Trophoblast cell (in vitro differentiated cells and primary cell): ENCODE results near the gene PLIN4.

Source experiments
- DNase-seq, 2 donors: peaks; one replicate each; pipeline ENCODE4 v3.0.0-alpha.2; 2016
- H2AFZ ChIP-seq: 2 replicates; pipeline ENCODE4 v1.6.1; 2013; ENCODE audit warnings: low read length, moderate library complexity, mild to moderate bottlenecking; ENCODE audit not compliant: insufficient read depth, poor library complexity
- H2AK5ac ChIP-seq: 2 replicates; pipeline ENCODE4 v1.6.1; 2013; ENCODE audit warnings: mild to moderate bottlenecking, low read length
- H2BK120ac ChIP-seq: 2 replicates; pipeline ENCODE4 v1.6.1; 2013; ENCODE audit warnings: low read length, mild to moderate bottlenecking, moderate library complexity; ENCODE audit not compliant: insufficient read depth, poor library complexity
- H2BK12ac ChIP-seq: 2 replicates; pipeline ENCODE4 v1.6.1; 2013; ENCODE audit warnings: mild to moderate bottlenecking, low read length, moderate library complexity
- H2BK5ac ChIP-seq: 2 replicates; pipeline ENCODE4 v1.6.1; 2013; ENCODE audit warnings: low read length, low read depth, moderate library complexity, mild to moderate bottlenecking; ENCODE audit not compliant: poor library complexity
- H3K14ac ChIP-seq: 2 replicates; pipeline ENCODE4 v1.6.1; 2013; ENCODE audit warnings: mild to moderate bottlenecking, low read length
- H3K18ac ChIP-seq: 2 replicates; pipeline ENCODE4 v1.6.1; 2013; ENCODE audit warnings: mild to moderate bottlenecking, low read length
- H3K23ac ChIP-seq: 2 replicates; pipeline ENCODE4 v1.6.1; 2013; ENCODE audit warnings: low read length
- H3K27ac ChIP-seq: 2 replicates; pipeline ENCODE4 v1.5.1; 2013; ENCODE audit warnings: low read depth, mild to moderate bottlenecking, inconsistent platforms, low read length, moderate library complexity
- H3K27me3 ChIP-seq: 2 replicates; pipeline ENCODE4 v1.6.1; 2013; ENCODE audit warnings: inconsistent platforms, mild to moderate bottlenecking, low read length, moderate library complexity; ENCODE audit not compliant: insufficient read depth
- H3K36me3 ChIP-seq, 2 experiments: 1 replicate in 1 of 2; 2 replicates in 1 of 2; pipeline ENCODE4 v1.6.1; 2013; ENCODE audit warnings: low read length in 2 of 2, mild to moderate bottlenecking in 2 of 2, moderate library complexity in 1 of 2; ENCODE audit not compliant: insufficient read depth in 2 of 2, control insufficient read depth in 1 of 2
- H3K4ac ChIP-seq: 2 replicates; pipeline ENCODE4 v1.6.1; 2013; ENCODE audit warnings: low read depth, mild to moderate bottlenecking, low read length, moderate library complexity
- H3K4me1 ChIP-seq, 2 experiments: 1 replicate in 1 of 2; 2 replicates in 1 of 2; pipeline ENCODE4 v1.6.1; 2013; ENCODE audit warnings: low read length in 2 of 2, mild to moderate bottlenecking in 2 of 2, moderate library complexity in 1 of 2; ENCODE audit not compliant: insufficient read depth in 2 of 2, control insufficient read depth in 1 of 2
- H3K4me2 ChIP-seq: 2 replicates; pipeline ENCODE4 v1.6.1; 2013; ENCODE audit warnings: inconsistent platforms, mild to moderate bottlenecking, low read length, moderate library complexity
- H3K4me3 ChIP-seq: 2 replicates; pipeline ENCODE4 v1.5.1; 2013; ENCODE audit warnings: mild to moderate bottlenecking, low read depth, low read length, inconsistent platforms
- H3K79me1 ChIP-seq: one replicate; pipeline ENCODE4 v1.6.1; 2013; ENCODE audit warnings: low read length
- H3K79me2 ChIP-seq: 2 replicates; pipeline ENCODE4 v1.6.1; 2013; ENCODE audit warnings: low read length, mild to moderate bottlenecking; ENCODE audit not compliant: control insufficient read depth, insufficient read depth, poor library complexity
- H3K9ac ChIP-seq: 2 replicates; pipeline ENCODE4 v1.6.1; 2013; ENCODE audit warnings: mild to moderate bottlenecking, low read length
- H3K9me3 ChIP-seq: 2 replicates; pipeline ENCODE4 v1.6.1; 2013; ENCODE audit warnings: low read depth, mild to moderate bottlenecking, control low read depth, inconsistent platforms, low read length; ENCODE audit not compliant: insufficient read depth
- H4K12ac ChIP-seq: 2 replicates; pipeline ENCODE4 v1.6.1; 2013; ENCODE audit warnings: low read depth, mild to moderate bottlenecking, low read length, moderate library complexity
- H4K8ac ChIP-seq: 2 replicates; pipeline ENCODE4 v1.6.1; 2013; ENCODE audit warnings: low read depth, mild to moderate bottlenecking, low read length, moderate library complexity
- H4K91ac ChIP-seq: one replicate; pipeline ENCODE4 v1.6.1; 2013; ENCODE audit warnings: low read depth, mild to moderate bottlenecking, low read length, moderate library complexity
- WGBS: extraction: QIAGEN DNeasy Blood & Tissue Kit; methylation state at CpG from one replicate; pipeline ENCODE4 v1.1.7; 2013; ENCODE audit warnings: missing lambda C conversion rate; ENCODE audit not compliant: insufficient read length, insufficient coverage; ENCODE audit errors: extremely low coverage; 5-methylcytosine and 5-hydroxymethylcytosine counted together

PLIN4 gene

GRCh38 chr19:4524808-4525562, 6.7 kb upstream of the PLIN4 start:
- no peak overlapping the region for H2BK12ac ChIP-seq
- H3K4me2 ChIP-seq = no peak overlapping the region
- no CpG with 5 or more reads among the region's 23 CpGs for WGBS
- no peaks in the 10 kb centered on the region for H3K79me2 ChIP-seq
- H3K18ac ChIP-seq = no peak overlapping the region
- no peak overlapping the region for H3K14ac ChIP-seq
- no peaks in the 10 kb centered on the region for H3K36me3 ChIP-seq
- no peak overlapping the region for H4K91ac ChIP-seq
- H3K23ac ChIP-seq = no peak overlapping the region
- H4K12ac ChIP-seq = no peak overlapping the region
- H4K8ac ChIP-seq = no peak overlapping the region
- H3K27me3 ChIP-seq = no peaks in the 10 kb centered on the region
- no peak overlapping the region for H2BK120ac ChIP-seq
- H3K79me1 ChIP-seq = no peaks in the 10 kb centered on the region
- H2BK5ac ChIP-seq = no peak overlapping the region
- DNase-seq = peak; percentile 36 to 75
- H3K27ac ChIP-seq = no peak overlapping the region
- no peak overlapping the region for H2AFZ ChIP-seq
- no peak overlapping the region for H3K4ac ChIP-seq
- no peak overlapping the region for H2AK5ac ChIP-seq
- H3K9me3 ChIP-seq = no peaks in the 10 kb centered on the region
- peaks cover 1 to 4% of the 10 kb centered on the region in 2 experiments for H3K4me1 ChIP-seq
- no peak overlapping the region for H3K4me3 ChIP-seq
- no peak overlapping the region for H3K9ac ChIP-seq

GRCh38 chr19:4523306-4524110, 5.2 kb upstream of the PLIN4 start:
- Histone ChIP-seq H3K27me3 (no peaks in the 10 kb centered on the region), H3K4ac (no peak overlapping the region), H3K9ac (no peak overlapping the region), H3K36me3 (no peaks in the 10 kb centered on the region), H4K8ac (no peak overlapping the region), H3K79me1 (no peaks in the 10 kb centered on the region), H3K4me3 (no peak overlapping the region), H3K79me2 (no peaks in the 10 kb centered on the region), H4K91ac (no peak overlapping the region), H2AFZ (no peak overlapping the region), H2BK5ac (no peak overlapping the region), H3K27ac (no peak overlapping the region), H3K23ac (no peak overlapping the region), H3K18ac (no peak overlapping the region), H2BK12ac (no peak overlapping the region), H2AK5ac (no peak overlapping the region), H3K4me2 (no peak overlapping the region), H2BK120ac (no peak overlapping the region), H3K9me3 (no peaks in the 10 kb centered on the region), H3K4me1 (peaks cover 4% of the 10 kb centered on the region in 2 experiments), H4K12ac (no peak overlapping the region), H3K14ac (no peak overlapping the region)
- peak in 1 of 2 donors; percentile 62 for DNase-seq
- WGBS = no CpG with 5 or more reads among the region's 53 CpGs

- Histone ChIP-seq H3K14ac (no peak overlapping the region), H2BK5ac (no peak overlapping the region), H3K4me3 (no peak overlapping the region), H4K91ac (no peak overlapping the region), H3K9me3 (no peaks in the 10 kb centered on the region), H3K9ac (no peak overlapping the region), H2AK5ac (no peak overlapping the region), H2BK120ac (no peak overlapping the region), H3K36me3 (no peaks in the 10 kb centered on the region), H2BK12ac (no peak overlapping the region), H3K79me1 (no peaks in the 10 kb centered on the region), H3K27me3 (no peaks in the 10 kb centered on the region), H3K4me1 (peaks cover 4% of the 10 kb centered on the region in 2 experiments), H3K23ac (no peak overlapping the region), H3K18ac (no peak overlapping the region), H3K4ac (no peak overlapping the region), H3K27ac (no peak overlapping the region), H2AFZ (no peak overlapping the region), H4K12ac (no peak overlapping the region), H3K4me2 (no peak overlapping the region), H3K79me2 (no peaks in the 10 kb centered on the region), H4K8ac (no peak overlapping the region)
- DNase-seq = no peak
- WGBS = no CpG with 5 or more reads among the region's 15 CpGs
Observed at GRCh38 chr19:4522291-4523002, 4.2 kb upstream of the PLIN4 start.

- no peak for DNase-seq
- Histone ChIP-seq H3K79me1 (no peaks in the 10 kb centered on the region), H3K4me2 (no peak overlapping the region), H4K91ac (no peak overlapping the region), H3K4ac (no peak overlapping the region), H3K4me3 (no peak overlapping the region), H3K79me2 (no peaks in the 10 kb centered on the region), H2AFZ (no peak overlapping the region), H3K9me3 (no peaks in the 10 kb centered on the region), H3K9ac (no peak overlapping the region), H3K36me3 (no peaks in the 10 kb centered on the region), H2BK12ac (no peak overlapping the region), H3K4me1 (peaks cover 4% of the 10 kb centered on the region in 2 experiments), H3K27me3 (no peaks in the 10 kb centered on the region), H4K8ac (no peak overlapping the region), H3K14ac (no peak overlapping the region), H2BK5ac (no peak overlapping the region), H3K18ac (no peak overlapping the region), H3K23ac (no peak overlapping the region), H2AK5ac (no peak overlapping the region), H3K27ac (no peak overlapping the region), H2BK120ac (no peak overlapping the region), H4K12ac (no peak overlapping the region)
- WGBS = no CpG with 5 or more reads among the region's 5 CpGs
Observed at GRCh38 chr19:4521888-4522242, 3.6 kb upstream of the PLIN4 start.
